HepG2 (cell line): ENCODE data around the gene MICAL1. TPM values are rescaled to one million over a fixed set of nuclear protein-coding genes. Genes with fewer than 3 reads are reported as not detected.

Source experiments
- ATAC-seq: fragments of 200-7000 bp; cut with Tn5 transposase; 3 replicates; pipeline ENCODE4 v1.9.1; 2020; ENCODE audit warnings: mild to moderate bottlenecking, moderate library complexity
- BruUV-seq: library from RNA; stranded (reverse); fragments of 400-500 nt; replicated peaks from 2 replicates; lab custom pipeline; 2021; lab: Mats Ljungman, UMichigan
- CTCF ChIA-PET: fragments of 300-600 bp; formaldehyde crosslinking; extraction: SDS; loops from one replicate; lab custom pipeline; 2021; ENCODE audit warnings: low total read pairs, inconsistent platforms, low intra/inter-chr PET ratio; lab: Yijun Ruan, JAX
- POLR2A ChIA-PET: fragments of 350-600 bp; sonication (Branson Sonifier 250); formaldehyde crosslinking; loops from one replicate; lab custom pipeline; 2020; ENCODE audit warnings: antibody characterized with exemption, inconsistent platforms; lab: Yijun Ruan, JAX
- DNase-seq: peaks from one replicate; pipeline ENCODE4 v3.0.0-alpha.2; 2015; ENCODE audit warnings: low spot score
- FAIRE-seq: peaks from 3 replicates; lab custom pipeline; 2011; peaks lifted over from hg19 to GRCh38; lab: Jason Lieb, UNC
- H2AFZ ChIP-seq: one replicate; pipeline ENCODE4 v1.6.1; 2011; ENCODE audit warnings: low read length, inconsistent platforms
- H3K27ac ChIP-seq: fragments of 300-600 bp; 3 replicates; pipeline ENCODE4 v1.8.0; 2011; ENCODE audit warnings: mixed run types, mild to moderate bottlenecking, mixed read lengths, low read length, inconsistent platforms; ENCODE audit not compliant: insufficient read depth; ENCODE audit errors: extremely low read length
- H3K27me3 ChIP-seq, 2 experiments: fragments of 200-600 bp in 1 of 2; 2 replicates in 1 of 2; 3 replicates in 1 of 2; pipeline versions ENCODE4 v1.6.0 to v1.8.0; 2011; ENCODE audit warnings: low read length in 2 of 2, mild to moderate bottlenecking in 2 of 2, moderate library complexity in 2 of 2, inconsistent platforms in 1 of 2; ENCODE audit not compliant: insufficient read depth in 2 of 2, control insufficient read depth in 1 of 2
- H3K36me3 ChIP-seq, 2 experiments: fragments of 200-600 bp in 1 of 2; replicated peaks in 1 of 2; 2 replicates in 1 of 2; 3 replicates in 1 of 2; pipeline versions ENCODE4 v1.5.1 to v1.8.0; 2011; ENCODE audit warnings: low read length in 2 of 2, inconsistent platforms in 1 of 2; ENCODE audit not compliant: insufficient read depth in 2 of 2, control insufficient read depth in 1 of 2
- H3K4me1 ChIP-seq: 2 replicates; pipeline ENCODE4 v1.5.1; 2012; ENCODE audit warnings: low read length, inconsistent platforms; ENCODE audit not compliant: insufficient read depth
- H3K4me2 ChIP-seq: 2 replicates; pipeline ENCODE4 v1.6.0; 2011; ENCODE audit warnings: low read depth, low read length, inconsistent platforms
- H3K4me3 ChIP-seq, 3 experiments: fragments of 200-600 bp in 1 of 3; sonication (generic), shearing (Covaris generic) in 1 of 3; replicated peaks in 1 of 3; 2 replicates each; pipeline ENCODE4 v1.5.1; 2011 to 2016; ENCODE audit warnings: low read length in 3 of 3, inconsistent platforms in 2 of 3, low read depth in 2 of 3, mild to moderate bottlenecking in 2 of 3, control low read depth in 1 of 3, mixed read lengths in 1 of 3; ENCODE audit not compliant: insufficient read depth in 1 of 3
- H3K79me2 ChIP-seq: one replicate; pipeline ENCODE4 v1.6.1; 2011; ENCODE audit warnings: low read length, inconsistent platforms; ENCODE audit not compliant: insufficient read depth
- H3K9ac ChIP-seq: 2 replicates; pipeline ENCODE4 v1.6.0; 2011; ENCODE audit warnings: mild to moderate bottlenecking, low read depth, low read length, inconsistent platforms; ENCODE audit not compliant: insufficient read depth
- H3K9me3 ChIP-seq: 2 replicates; pipeline ENCODE4 v1.5.1; 2012; ENCODE audit warnings: mild to moderate bottlenecking, low read length
- H4K20me1 ChIP-seq: 2 replicates; pipeline ENCODE4 v1.6.0; 2011; ENCODE audit warnings: inconsistent platforms, mild to moderate bottlenecking, low read length, moderate library complexity; ENCODE audit not compliant: insufficient read depth
- GLI4 ChIP-seq: sonication (generic); formaldehyde crosslinking; IDR thresholded peaks from 2 replicates; pipeline ENCODE4 v1.5.1; 2020; ENCODE audit warnings: missing genetic modification reagents, mild to moderate bottlenecking, moderate library complexity, borderline replicate concordance
- XRCC5 ChIP-seq: fragments of 200-400 bp; formaldehyde crosslinking; optimal IDR thresholded peaks from 2 replicates; pipeline ENCODE3; 2017; ENCODE audit warnings: mild to moderate bottlenecking, low read length
- ZBTB3 ChIP-seq: sonication (generic); formaldehyde crosslinking; IDR thresholded peaks from 2 replicates; pipeline ENCODE4 v1.4.0; 2020; ENCODE audit warnings: low read depth, mild to moderate bottlenecking, moderate library complexity, missing genetic modification reagents, borderline replicate concordance
- ZBTB7B ChIP-seq: sonication (generic); formaldehyde crosslinking; IDR thresholded peaks from 2 replicates; pipeline ENCODE4 v1.4.0; 2020; ENCODE audit warnings: missing genetic modification reagents
- ZNF441 ChIP-seq: sonication (generic); formaldehyde crosslinking; IDR thresholded peaks from 2 replicates; pipeline ENCODE4 v1.7.0; 2021; ENCODE audit warnings: missing genetic modification reagents, borderline replicate concordance
- ZSCAN9 ChIP-seq: IDR thresholded peaks from 2 replicates; pipeline ENCODE4 v1.6.1; 2016; ENCODE audit warnings: borderline replicate concordance
- WGBS: methylation state at CpG from one replicate; pipeline ENCODE4 v1.1.6; 2017; ENCODE audit warnings: low lambda C conversion rate; 5-methylcytosine and 5-hydroxymethylcytosine counted together
- in situ Hi-C: cut with HindIII; loops from 2 replicates; pipeline ENCODE4 v1.10.0; 2017; ENCODE audit warnings: low pct_unique_long_range_greater_than_20kb; ENCODE audit not compliant: extremely low pct_ligation_motif_present
- intact Hi-C: fragments of 100-400 bp; cut with micrococcal nuclease; formaldehyde crosslinking; loops from one replicate; pipeline ENCODE4 v1.10.0; 2022; ENCODE audit not compliant: unreplicated experiment
- polyA plus RNA-seq, 8 experiments: library from polyadenylated mRNA; depleted of rRNA in 3 of 8; stranded (reverse) in 7 of 8; unstranded in 1 of 8; fragments of >200 nt; fragmentation: Illumina TruSeq in 4 of 8; extraction: Trizol in 4 of 8; gene quantifications; 2 replicates each; pipeline versions ENCODE4 v1.2.1 to v1.2.3, GENCODE V29; 2011 to 2016; ENCODE audit warnings: low read depth in 4 of 8, missing spikeins in 1 of 8, mixed read lengths in 1 of 8; ENCODE audit not compliant: insufficient read depth in 1 of 8
- total RNA-seq, 5 experiments: library from RNA; depleted of rRNA; stranded (reverse); fragments of >200 nt; fragmentation: Illumina TruSeq; extraction: Trizol; gene quantifications; 2 replicates each; pipeline ENCODE4 v1.2.3, GENCODE V29; 2016; ENCODE audit warnings: low read depth in 1 of 5
- TF ChIP-seq, protein P1 (sequence below): sonication (generic); formaldehyde crosslinking; IDR thresholded peaks from 2 replicates; pipeline ENCODE4 v1.9.0; 2021; ENCODE audit warnings: mild to moderate bottlenecking, missing genetic modification reagents

MICAL1 gene
- total and polyA plus RNA-seq, 2 of the 13 experiments (the other 11 are each of a cell fraction or from before 2014, with no cell fraction given), result 6.9 to 39.0 TPM

DNA sequence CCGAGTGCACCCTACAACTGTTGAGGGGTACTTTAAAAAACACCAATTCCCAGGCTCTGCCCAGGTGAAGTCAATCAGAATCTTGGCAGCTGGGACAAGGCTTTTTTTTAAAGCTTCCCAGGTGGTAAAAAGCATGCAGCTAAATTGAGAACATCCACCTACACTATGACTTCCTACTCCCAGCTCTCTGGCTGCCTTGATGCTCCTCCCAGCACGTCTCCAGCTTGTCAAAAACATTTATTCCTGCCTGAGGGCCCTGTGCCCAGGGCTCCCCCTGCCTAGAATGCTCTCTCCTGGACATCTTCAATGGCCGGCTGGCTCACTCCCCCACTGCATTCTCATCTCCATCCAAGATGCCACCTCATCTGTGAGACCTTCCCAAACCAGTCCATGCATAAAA lies 17.5 kb upstream of the MICAL1 start:
- H4K20me1 ChIP-seq, result no peaks in the 10 kb centered on the region
- no peak for ATAC-seq
- intact Hi-C loops, result no loop called here
- no peaks in the 10 kb centered on the region for H3K27me3 ChIP-seq
- peaks cover 8% of the 10 kb centered on the region for H3K79me2 ChIP-seq
- H3K4me2 ChIP-seq, result no peak overlapping the region
- BruUV-seq, result no TSS peak
- H3K27ac ChIP-seq, result no peak overlapping the region
- 100% methylated on average over 3 of the region's 3 CpGs for WGBS
- ChIA-PET CTCF (no interaction called here), POLR2A (no interaction called here)
- in situ Hi-C loops, result no loop called here
- no peaks in the 10 kb centered on the region for H3K9me3 ChIP-seq
- peaks cover 19% of the 10 kb centered on the region for H3K4me1 ChIP-seq
- FAIRE-seq, result no peak
- no peak overlapping the region for H2AFZ ChIP-seq
- H3K4me3 ChIP-seq, result no peak overlapping the region
- DNase-seq, result no peak
- H3K36me3 ChIP-seq, result peaks cover 20 to 55% of the 10 kb centered on the region in 2 experiments; a peak in 4 of 5 replicates
- TF ChIP-seq ZSCAN9 (CRISPR knock-in tag), result no peak
- no peak for TF ChIP-seq ZBTB3 (CRISPR knock-in tag)
- TF ChIP-seq GLI4, result no peak
- TF ChIP-seq, protein P1, sequence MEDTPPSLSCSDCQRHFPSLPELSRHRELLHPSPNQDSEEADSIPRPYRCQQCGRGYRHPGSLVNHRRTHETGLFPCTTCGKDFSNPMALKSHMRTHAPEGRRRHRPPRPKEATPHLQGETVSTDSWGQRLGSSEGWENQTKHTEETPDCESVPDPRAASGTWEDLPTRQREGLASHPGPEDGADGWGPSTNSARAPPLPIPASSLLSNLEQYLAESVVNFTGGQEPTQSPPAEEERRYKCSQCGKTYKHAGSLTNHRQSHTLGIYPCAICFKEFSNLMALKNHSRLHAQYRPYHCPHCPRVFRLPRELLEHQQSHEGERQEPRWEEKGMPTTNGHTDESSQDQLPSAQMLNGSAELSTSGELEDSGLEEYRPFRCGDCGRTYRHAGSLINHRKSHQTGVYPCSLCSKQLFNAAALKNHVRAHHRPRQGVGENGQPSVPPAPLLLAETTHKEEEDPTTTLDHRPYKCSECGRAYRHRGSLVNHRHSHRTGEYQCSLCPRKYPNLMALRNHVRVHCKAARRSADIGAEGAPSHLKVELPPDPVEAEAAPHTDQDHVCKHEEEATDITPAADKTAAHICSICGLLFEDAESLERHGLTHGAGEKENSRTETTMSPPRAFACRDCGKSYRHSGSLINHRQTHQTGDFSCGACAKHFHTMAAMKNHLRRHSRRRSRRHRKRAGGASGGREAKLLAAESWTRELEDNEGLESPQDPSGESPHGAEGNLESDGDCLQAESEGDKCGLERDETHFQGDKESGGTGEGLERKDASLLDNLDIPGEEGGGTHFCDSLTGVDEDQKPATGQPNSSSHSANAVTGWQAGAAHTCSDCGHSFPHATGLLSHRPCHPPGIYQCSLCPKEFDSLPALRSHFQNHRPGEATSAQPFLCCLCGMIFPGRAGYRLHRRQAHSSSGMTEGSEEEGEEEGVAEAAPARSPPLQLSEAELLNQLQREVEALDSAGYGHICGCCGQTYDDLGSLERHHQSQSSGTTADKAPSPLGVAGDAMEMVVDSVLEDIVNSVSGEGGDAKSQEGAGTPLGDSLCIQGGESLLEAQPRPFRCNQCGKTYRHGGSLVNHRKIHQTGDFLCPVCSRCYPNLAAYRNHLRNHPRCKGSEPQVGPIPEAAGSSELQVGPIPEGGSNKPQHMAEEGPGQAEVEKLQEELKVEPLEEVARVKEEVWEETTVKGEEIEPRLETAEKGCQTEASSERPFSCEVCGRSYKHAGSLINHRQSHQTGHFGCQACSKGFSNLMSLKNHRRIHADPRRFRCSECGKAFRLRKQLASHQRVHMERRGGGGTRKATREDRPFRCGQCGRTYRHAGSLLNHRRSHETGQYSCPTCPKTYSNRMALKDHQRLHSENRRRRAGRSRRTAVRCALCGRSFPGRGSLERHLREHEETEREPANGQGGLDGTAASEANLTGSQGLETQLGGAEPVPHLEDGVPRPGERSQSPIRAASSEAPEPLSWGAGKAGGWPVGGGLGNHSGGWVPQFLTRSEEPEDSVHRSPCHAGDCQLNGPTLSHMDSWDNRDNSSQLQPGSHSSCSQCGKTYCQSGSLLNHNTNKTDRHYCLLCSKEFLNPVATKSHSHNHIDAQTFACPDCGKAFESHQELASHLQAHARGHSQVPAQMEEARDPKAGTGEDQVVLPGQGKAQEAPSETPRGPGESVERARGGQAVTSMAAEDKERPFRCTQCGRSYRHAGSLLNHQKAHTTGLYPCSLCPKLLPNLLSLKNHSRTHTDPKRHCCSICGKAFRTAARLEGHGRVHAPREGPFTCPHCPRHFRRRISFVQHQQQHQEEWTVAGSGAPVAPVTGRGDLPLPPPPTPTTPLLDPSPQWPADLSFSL, result no peak
- no peak for TF ChIP-seq ZNF441 (CRISPR knock-in tag)
- no peak for TF ChIP-seq XRCC5
- no peak for TF ChIP-seq ZBTB7B
- no peak overlapping the region for H3K9ac ChIP-seq
